HUES48 (cell line): ENCODE results near the gene KRT75.

ENCODE experiments used
- H3K27ac ChIP-seq: one replicate; pipeline ENCODE4 v1.7.0; 2013; ENCODE audit warnings: low read depth, low read length, inconsistent platforms
- H3K27me3 ChIP-seq: 2 replicates; pipeline ENCODE4 v1.6.1; 2013; ENCODE audit warnings: mild to moderate bottlenecking, low read length; ENCODE audit not compliant: control insufficient read depth, insufficient read depth
- H3K36me3 ChIP-seq: 2 replicates; pipeline ENCODE4 v1.6.1; 2013; ENCODE audit warnings: low read length; ENCODE audit not compliant: control insufficient read depth, insufficient read depth
- H3K4me1 ChIP-seq: 2 replicates; pipeline ENCODE4 v1.6.1; 2013; ENCODE audit warnings: mild to moderate bottlenecking, low read length; ENCODE audit not compliant: control insufficient read depth, insufficient read depth
- H3K4me3 ChIP-seq: 2 replicates; pipeline ENCODE4 v1.5.1; 2013; ENCODE audit warnings: mild to moderate bottlenecking, low read depth, low read length
- H3K9ac ChIP-seq: 2 replicates; pipeline ENCODE4 v1.6.1; 2013; ENCODE audit warnings: mild to moderate bottlenecking, low read depth, low read length, moderate library complexity
- H3K9me3 ChIP-seq: 2 replicates; pipeline ENCODE4 v1.6.1; 2013; ENCODE audit warnings: low read length; ENCODE audit not compliant: control insufficient read depth, insufficient read depth

The KRT75 gene

DNA sequence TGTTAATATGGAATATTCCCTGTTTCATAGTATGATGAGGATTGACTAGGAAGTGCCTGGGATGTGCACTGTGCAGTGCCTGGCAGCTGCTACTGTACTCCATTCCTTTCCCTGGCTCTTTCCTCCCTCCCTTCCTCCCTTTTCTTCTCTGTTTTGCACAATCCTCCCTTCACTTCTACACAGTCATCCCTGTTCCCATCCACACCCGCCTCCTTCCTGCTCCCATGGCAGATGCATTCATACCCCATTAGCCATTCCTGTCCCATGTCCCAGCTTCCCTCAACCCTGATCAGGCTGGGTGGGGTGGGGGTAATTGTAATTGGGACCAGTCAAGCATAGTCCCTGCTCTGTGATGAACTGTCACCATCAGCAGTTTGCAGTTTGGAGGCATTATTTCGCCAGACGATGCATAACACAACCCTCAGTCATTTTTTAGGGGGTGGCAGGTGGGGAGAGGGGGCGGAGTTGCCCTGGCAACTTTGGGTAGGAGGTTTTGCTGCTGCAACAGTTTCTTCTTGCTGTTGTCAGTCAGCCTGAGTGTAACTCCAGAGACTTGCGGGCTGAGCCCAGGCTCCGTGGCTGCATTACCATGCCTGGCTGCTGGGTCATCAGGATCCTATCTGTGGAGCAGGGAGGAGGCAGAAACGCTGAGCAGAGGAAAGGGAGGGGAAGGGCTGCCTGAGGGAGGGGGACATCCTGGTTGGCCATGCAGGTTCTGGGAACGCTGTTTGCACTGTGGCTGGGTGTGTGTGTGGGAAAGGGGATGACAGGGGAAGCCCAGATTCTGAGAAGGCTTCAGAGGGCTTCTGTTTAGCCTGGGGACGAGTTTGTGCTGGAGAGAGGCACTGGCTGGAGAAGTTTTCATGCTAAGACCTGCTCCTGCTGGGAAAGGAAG lies 44.6 kb downstream of the KRT75 start:
- no peak overlapping the region for H3K4me3 ChIP-seq
- no peak overlapping the region for H3K9ac ChIP-seq
- no peaks in the 10 kb centered on the region for H3K4me1 ChIP-seq
- no peaks in the 10 kb centered on the region for H3K9me3 ChIP-seq
- H3K27ac ChIP-seq, result no peak overlapping the region
- H3K27me3 ChIP-seq, result no peaks in the 10 kb centered on the region
- no peaks in the 10 kb centered on the region for H3K36me3 ChIP-seq

DNA sequence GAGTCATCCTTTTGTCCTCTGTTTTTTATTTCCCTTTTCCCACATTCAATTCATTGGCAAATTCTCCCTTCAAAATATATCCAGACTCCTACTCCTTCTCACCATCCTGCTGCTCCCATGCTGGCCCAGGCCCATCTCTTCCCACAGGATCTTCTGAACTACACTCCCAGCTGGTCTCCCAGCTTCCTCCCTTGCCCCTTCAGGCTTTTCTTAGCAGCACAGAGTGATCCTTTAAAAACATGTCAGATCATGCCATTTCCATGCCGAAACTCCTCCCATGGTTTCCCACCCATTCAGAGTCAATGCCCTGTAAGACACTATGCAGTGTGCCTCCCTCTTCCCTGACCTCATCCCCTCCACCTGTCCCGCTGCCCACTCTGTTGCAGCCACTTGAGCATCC lies 46.3 kb downstream of the KRT75 start:
- H3K9me3 ChIP-seq, result no peaks in the 10 kb centered on the region
- no peak overlapping the region for H3K9ac ChIP-seq
- no peaks in the 10 kb centered on the region for H3K36me3 ChIP-seq
- no peak overlapping the region for H3K4me3 ChIP-seq
- no peaks in the 10 kb centered on the region for H3K27me3 ChIP-seq
- no peaks in the 10 kb centered on the region for H3K4me1 ChIP-seq
- H3K27ac ChIP-seq, result no peak overlapping the region

DNA sequence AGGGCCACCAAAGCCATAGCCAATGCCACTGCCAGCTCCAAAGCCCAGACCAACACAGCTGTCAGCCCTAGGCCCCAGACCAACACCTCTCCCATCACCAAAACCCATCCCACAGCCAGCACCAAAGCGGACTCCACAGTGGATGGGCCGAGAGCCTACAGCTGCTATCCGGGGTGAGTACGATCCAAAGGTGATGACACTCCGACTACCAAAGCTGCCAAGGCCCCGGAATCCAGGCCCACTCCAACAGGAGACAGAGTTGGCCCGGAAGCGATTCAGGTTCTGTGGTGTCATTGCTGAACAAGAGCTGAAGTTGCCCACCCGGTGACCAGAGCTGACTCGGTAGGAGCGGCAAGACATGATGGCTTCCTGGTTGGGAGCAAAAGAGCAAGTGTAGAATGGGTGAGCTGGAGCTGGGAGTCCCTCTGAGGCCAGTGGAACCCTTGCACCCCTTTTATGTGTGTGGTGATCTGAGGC lies 48.9 kb downstream of the KRT75 start, which contains the start of gene KRT84:
TSS of gene KRT84 (minus strand) at position 427 of the 477 bp plus-strand sequence. CDS start at position 360, 67 bp downstream.
- Histone ChIP-seq H3K4me1 (no peaks in the 10 kb centered on the region), H3K27me3 (no peaks in the 10 kb centered on the region), H3K9me3 (no peaks in the 10 kb centered on the region), H3K36me3 (no peaks in the 10 kb centered on the region), H3K4me3 (no peak within 1 kb of the TSS), H3K9ac (no peak within 1 kb of the TSS), H3K27ac (no peak within 1 kb of the TSS)

DNA sequence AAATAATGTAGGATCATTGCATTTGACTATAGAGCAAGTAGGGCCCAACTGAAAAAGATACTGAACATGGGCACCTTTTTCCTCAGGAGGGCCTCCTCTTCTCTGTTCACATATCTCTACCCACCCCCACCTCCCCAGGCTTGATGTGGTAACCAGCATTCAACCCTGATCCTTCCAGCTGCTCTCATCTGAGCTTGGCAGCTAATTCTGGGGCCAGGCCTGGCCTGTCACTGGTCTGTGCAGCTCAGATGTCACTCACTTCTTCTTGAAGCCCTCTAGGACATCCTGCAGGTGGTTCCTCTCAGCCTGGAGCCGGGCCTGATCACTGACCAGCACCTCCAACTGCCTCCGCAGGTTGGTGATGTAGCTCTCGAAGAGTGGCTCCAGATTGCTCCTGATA lies 50.8 kb downstream of the KRT75 start:
- H3K27me3 ChIP-seq, result no peaks in the 10 kb centered on the region
- H3K4me1 ChIP-seq, result no peaks in the 10 kb centered on the region
- no peaks in the 10 kb centered on the region for H3K36me3 ChIP-seq

DNA sequence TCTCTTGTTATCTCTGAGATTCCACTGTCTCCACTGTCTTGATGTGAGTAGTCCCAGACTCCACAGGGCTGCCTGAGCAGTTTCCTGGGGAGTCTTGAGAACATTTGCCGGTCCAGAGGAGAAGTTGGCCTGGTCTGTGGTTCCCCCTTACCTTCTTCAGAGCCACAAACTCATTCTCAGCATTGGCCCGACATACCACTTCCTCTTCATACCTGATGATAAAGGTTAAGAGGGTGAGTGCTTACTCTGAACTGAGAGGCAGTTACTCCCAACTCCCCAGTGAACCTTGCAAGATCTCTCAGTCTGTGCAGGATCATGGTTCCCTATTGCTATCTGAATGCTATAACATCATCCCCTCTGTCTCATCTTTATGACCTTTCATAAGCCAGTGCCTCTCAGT lies 51.3 kb downstream of the KRT75 start:
- H3K4me1 ChIP-seq, result no peaks in the 10 kb centered on the region
- no peaks in the 10 kb centered on the region for H3K9me3 ChIP-seq
- H3K27me3 ChIP-seq, result no peaks in the 10 kb centered on the region
- H3K36me3 ChIP-seq, result no peaks in the 10 kb centered on the region
- no peak overlapping the region for H3K4me3 ChIP-seq
- no peak overlapping the region for H3K9ac ChIP-seq
- no peak overlapping the region for H3K27ac ChIP-seq

More for the DNA sequence above, 50.8 kb downstream of the KRT75 start:
- Histone ChIP-seq H3K27ac (no peak overlapping the region), H3K9me3 (no peaks in the 10 kb centered on the region), H3K9ac (no peak overlapping the region), H3K4me3 (no peak overlapping the region)

DNA sequence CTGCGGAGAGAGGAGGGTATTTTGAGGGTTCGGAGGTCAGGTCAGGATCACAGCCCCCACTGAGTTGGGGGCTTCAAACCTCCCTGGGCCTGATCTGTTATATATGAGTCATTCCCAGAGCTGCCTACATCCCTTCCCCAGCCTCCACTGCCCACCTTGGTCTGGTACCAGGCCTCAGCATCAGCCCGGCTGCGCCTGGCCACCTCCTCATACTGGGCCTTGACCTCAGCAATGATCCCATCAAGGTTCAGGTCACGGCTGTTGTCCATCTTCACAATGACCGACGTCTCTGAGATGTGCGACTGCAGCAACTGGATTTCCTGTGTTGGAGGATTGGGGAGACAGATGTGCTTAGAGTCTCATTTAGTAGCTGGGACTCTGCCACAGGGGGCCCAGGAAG lies 53.0 kb downstream of the KRT75 start:
- Histone ChIP-seq H3K4me1 (no peaks in the 10 kb centered on the region), H3K4me3 (no peak overlapping the region), H3K27ac (no peak overlapping the region), H3K36me3 (no peaks in the 10 kb centered on the region), H3K27me3 (no peaks in the 10 kb centered on the region), H3K9me3 (no peaks in the 10 kb centered on the region), H3K9ac (no peak overlapping the region)

DNA sequence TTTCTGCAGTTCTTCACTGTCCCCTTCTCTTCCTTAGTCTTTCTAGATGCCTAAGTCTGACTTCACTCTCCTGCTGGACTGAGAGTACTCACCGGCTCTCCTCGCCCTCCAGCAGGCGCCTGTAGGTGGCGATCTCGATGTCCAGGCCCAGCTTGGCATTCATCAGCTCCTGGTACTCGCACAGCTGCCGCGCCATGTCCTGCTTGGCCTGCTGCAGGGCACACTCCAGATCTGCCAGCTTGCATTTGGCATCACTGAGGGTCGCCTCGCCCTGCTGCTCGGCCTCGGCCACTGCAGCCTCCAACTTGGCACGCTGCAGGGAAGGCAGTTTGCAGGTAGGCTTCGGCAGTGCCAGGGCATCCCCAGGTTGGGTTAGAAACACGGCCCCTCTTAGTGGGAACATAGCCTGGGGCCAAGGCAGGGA lies 53.9 kb downstream of the KRT75 start:
- Histone ChIP-seq H3K27me3 (no peaks in the 10 kb centered on the region), H3K4me1 (no peaks in the 10 kb centered on the region), H3K4me3 (no peak overlapping the region), H3K9me3 (no peaks in the 10 kb centered on the region), H3K27ac (no peak overlapping the region), H3K36me3 (no peaks in the 10 kb centered on the region), H3K9ac (no peak overlapping the region)

DNA sequence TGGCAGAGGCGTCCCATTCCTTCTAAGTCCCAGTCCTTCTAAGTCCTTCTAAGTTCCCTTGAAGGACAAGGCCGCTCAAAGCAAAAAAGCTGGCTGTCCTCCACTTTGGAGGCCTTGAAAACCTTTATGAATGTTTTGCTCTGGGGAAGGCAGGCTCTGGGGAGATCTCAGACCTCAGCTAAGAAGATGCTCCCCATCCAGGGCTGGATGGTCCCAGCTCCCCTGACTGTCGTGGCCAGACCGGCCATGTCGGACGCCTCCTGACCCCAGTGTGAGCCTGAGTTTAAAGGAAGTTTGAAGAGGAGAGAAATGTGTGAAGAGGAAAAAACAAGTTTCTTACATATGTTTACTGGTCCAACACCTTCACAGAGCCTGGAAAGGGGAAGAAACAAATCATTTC lies 54.6 kb downstream of the KRT75 start:
- Histone ChIP-seq H3K27me3 (no peaks in the 10 kb centered on the region), H3K4me3 (no peak overlapping the region)

DNA sequence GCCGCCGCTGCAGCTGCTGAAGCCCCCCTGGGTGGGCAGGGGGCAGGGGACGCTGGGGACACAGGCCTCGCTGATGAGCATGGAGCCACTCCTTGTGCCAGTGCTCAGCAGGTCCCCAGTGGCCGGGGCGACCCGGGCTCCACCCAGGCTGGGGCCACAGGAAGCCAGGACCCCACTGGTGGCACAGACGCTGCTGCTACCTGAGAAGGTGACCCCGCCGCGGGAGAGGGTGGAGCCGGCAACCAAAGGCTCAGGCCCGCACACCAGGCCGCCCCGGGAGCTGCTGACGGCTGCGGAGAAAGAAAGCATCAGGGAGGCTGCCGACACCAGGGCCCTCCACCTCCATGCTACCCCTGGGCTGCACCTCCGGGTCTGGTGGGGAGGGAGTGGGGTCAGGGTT lies 56.1 kb downstream of the KRT75 start:
- H3K36me3 ChIP-seq, result no peaks in the 10 kb centered on the region
- H3K9ac ChIP-seq, result no peak overlapping the region
- H3K9me3 ChIP-seq, result no peaks in the 10 kb centered on the region
- H3K27me3 ChIP-seq, result no peaks in the 10 kb centered on the region
- no peak overlapping the region for H3K4me3 ChIP-seq
- H3K4me1 ChIP-seq, result no peaks in the 10 kb centered on the region
- no peak overlapping the region for H3K27ac ChIP-seq

More for the DNA sequence above, 54.6 kb downstream of the KRT75 start:
- H3K27ac ChIP-seq, result no peak overlapping the region
- no peak overlapping the region for H3K9ac ChIP-seq
- H3K9me3 ChIP-seq, result no peaks in the 10 kb centered on the region
- no peaks in the 10 kb centered on the region for H3K4me1 ChIP-seq
- no peaks in the 10 kb centered on the region for H3K36me3 ChIP-seq

DNA sequence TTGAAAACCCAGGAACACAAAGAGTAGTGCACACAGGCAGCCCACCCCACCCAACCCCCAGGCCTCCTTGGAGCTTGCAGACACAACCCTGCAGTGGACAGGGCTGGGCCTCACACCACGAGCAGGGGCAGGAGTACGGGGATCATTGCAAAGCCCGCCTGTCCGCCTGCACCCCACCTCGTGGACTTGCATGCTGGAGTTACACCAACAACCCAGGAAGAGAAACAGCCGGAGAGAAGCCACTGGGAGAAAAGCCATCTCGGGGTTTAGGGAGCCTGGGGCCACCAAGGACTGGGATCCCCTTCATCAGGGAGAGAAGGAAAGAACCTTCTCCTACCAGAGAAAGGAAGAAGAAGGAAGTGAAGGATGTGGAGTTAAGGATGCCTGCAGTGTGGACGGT lies 56.9 kb downstream of the KRT75 start:
- no peaks in the 10 kb centered on the region for H3K9me3 ChIP-seq
- no peak overlapping the region for H3K4me3 ChIP-seq
- no peaks in the 10 kb centered on the region for H3K4me1 ChIP-seq
- no peaks in the 10 kb centered on the region for H3K36me3 ChIP-seq
- H3K27ac ChIP-seq, result no peak overlapping the region
- no peaks in the 10 kb centered on the region for H3K27me3 ChIP-seq
- H3K9ac ChIP-seq, result no peak overlapping the region
